ENCODE results near the gene NUDT16L1. TPM values are rescaled to one million over a fixed set of nuclear protein-coding genes. Genes with fewer than 3 reads are reported as not detected.
"Not testable (repeated sequence)": the region's sequence is repeated elsewhere in the genome, so short reads cannot be mapped to it uniquely, and the experiment has no call there.

The NUDT16L1 gene
- total RNA-seq, 4 donors from 2014 or later = 19.9 to 32.7 (median 24.6) TPM

DNA sequence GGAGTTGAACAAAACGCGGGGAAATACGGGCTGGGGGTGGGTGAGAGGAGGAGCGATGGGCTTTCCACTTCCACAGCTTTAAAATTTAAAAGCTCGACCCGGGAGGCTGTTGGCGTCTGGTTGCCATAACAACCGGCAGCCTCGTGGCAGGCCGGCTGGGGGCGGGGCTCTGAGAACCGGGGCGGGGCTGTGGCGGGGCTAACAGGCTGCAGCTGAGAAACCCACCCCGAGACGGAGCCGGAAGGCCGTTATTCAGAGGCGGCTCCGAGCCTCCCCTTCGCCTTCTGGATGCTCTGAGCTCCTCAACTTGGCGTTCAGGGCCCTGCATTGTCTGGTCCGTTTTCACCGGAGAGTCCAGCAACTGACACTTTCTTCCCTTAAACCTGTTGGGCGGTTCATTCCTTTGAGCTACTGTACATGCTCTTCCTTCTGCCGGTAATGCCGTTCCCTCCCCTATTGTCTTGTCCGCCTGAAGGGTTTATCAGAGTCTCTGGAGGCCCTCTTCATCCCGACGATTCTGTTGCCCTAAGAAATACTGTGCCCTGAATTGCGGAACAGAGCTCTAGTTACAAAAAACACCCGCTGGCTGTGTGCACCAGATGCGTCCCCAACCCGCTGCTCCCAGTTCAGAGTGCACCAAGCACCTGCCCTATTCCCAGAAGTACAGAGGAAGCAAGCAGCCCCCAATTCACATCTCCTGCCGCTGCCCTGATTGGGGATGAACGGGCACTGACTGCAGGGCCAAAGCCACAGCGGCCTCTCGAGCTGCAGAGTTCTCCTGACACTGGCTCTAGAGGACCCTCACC is 41.6 kb downstream of the NUDT16L1 start:
- H3K27ac ChIP-seq = peak overlapping the region; percentile 81
- TF ChIP-seq POLR2AphosphoS5 (IDR thresholded peaks at IDR 0.05) (no peak), POLR2A (IDR thresholded peaks at IDR 0.05) (no peak), EP300 (IDR thresholded peaks at IDR 0.05) (no peak), CTCF (IDR thresholded peaks at IDR 0.05) (no peak)
- 9% methylated on average over 36 of the region's 38 CpGs for WGBS
- peaks cover 18% of the 10 kb centered on the region for H3K4me1 ChIP-seq
- DNase-seq (ENCODE audit: low spot score in 2 of 2) = peak; percentile 94 to 96
- peak overlapping the region; percentile 94 for H3K4me3 ChIP-seq
- H3K27me3 ChIP-seq = no peaks in the 10 kb centered on the region
- H3K9me3 ChIP-seq = no peaks in the 10 kb centered on the region
- H3K36me3 ChIP-seq = peaks cover 6% of the 10 kb centered on the region

- H3K36me3 ChIP-seq = no peaks in the 10 kb centered on the region
- H3K9me3 ChIP-seq = no peaks in the 10 kb centered on the region
- WGBS = 73% methylated on average over 4 of the region's 4 CpGs
- H3K27me3 ChIP-seq = no peaks in the 10 kb centered on the region
- H3K27ac ChIP-seq = no peak overlapping the region
- H3K4me3 ChIP-seq = no peak overlapping the region
- no peak for DNase-seq (ENCODE audit: low spot score in 2 of 2)
- TF ChIP-seq POLR2AphosphoS5 (IDR thresholded peaks at IDR 0.05) (no peak), POLR2A (IDR thresholded peaks at IDR 0.05) (no peak), CTCF (IDR thresholded peaks at IDR 0.05) (no peak), EP300 (IDR thresholded peaks at IDR 0.05) (no peak)
- peaks cover 18% of the 10 kb centered on the region for H3K4me1 ChIP-seq
Measured at GRCh38 chr16:4736546-4736945, 43.2 kb downstream of the NUDT16L1 start.

DNA sequence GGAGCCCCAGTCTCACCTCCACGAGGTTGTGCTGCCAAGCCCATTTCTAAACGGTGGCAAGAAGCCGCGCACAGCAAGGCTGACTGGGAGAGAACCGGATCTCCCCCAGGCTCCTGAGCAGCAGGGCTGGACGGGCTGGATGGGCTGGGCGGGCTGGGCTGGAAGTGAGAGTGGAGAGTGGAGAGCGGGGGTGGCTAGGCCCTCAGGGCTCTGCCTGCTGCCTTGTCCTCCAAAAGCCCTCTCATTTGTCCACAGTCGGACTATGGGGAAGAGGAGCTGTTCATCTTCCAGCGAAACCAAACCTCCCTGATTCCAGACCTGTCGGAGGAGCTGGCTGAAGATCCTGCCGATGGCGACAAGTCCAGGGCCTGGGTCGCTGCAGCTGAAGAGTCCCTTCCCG is 44.2 kb downstream of the NUDT16L1 start:
- TF ChIP-seq POLR2A (IDR thresholded peaks at IDR 0.05) (no peak), CTCF (IDR thresholded peaks at IDR 0.05) (no peak), POLR2AphosphoS5 (IDR thresholded peaks at IDR 0.05) (no peak), EP300 (IDR thresholded peaks at IDR 0.05) (no peak)
- Histone ChIP-seq H3K4me3 (no peak overlapping the region), H3K27ac (no peak overlapping the region), H3K36me3 (no peaks in the 10 kb centered on the region), H3K4me1 (peaks cover 18% of the 10 kb centered on the region), H3K9me3 (no peaks in the 10 kb centered on the region), H3K27me3 (no peaks in the 10 kb centered on the region)
- DNase-seq (ENCODE audit: low spot score in 2 of 2) = no peak
- 64% methylated on average over 15 of the region's 15 CpGs for WGBS

GRCh38 chr16:4738370-4738769 is 45.0 kb downstream of the NUDT16L1 start:
- DNase-seq (ENCODE audit: low spot score in 2 of 2); H3K36me3 ChIP-seq; H3K27me3 ChIP-seq; H3K9me3 ChIP-seq; H3K4me3 ChIP-seq; H3K27ac ChIP-seq: not testable (repeated sequence)
- peaks cover 18% of the 10 kb centered on the region for H3K4me1 ChIP-seq
- WGBS = 81% methylated on average over 4 of the region's 5 CpGs

GRCh38 chr16:4743226-4743878 is 50.0 kb downstream of the NUDT16L1 start:
- Histone ChIP-seq H3K4me1 (peaks cover 17% of the 10 kb centered on the region), H3K27me3 (no peaks in the 10 kb centered on the region), H3K27ac (no peak overlapping the region), H3K9me3 (no peaks in the 10 kb centered on the region), H3K36me3 (no peaks in the 10 kb centered on the region), H3K4me3 (peak overlapping the region; percentile 19)
- WGBS = 38% methylated on average over 14 of the region's 14 CpGs
- no peak for DNase-seq (ENCODE audit: low spot score in 2 of 2)
- TF ChIP-seq POLR2AphosphoS5 (IDR thresholded peaks at IDR 0.05) (no peak), CTCF (IDR thresholded peaks at IDR 0.05) (no peak), EP300 (IDR thresholded peaks at IDR 0.05) (no peak), POLR2A (IDR thresholded peaks at IDR 0.05) (no peak)
